Prostate gland (tissue), 2 donors: Measurements from ENCODE around the gene INPP5J.

Source experiments
- CTCF ChIP-seq, 4 experiments: fragments of 200-600 bp in 2 of 4; fragments of 450-650 bp in 2 of 4; sonication (generic) in 2 of 4; IDR thresholded peaks; 1 replicate in 3 of 4; 2 replicates in 1 of 4; pipeline ENCODE4 v1.5.1; 2016 to 2019; ENCODE audit warnings: antibody characterized with exemption in 4 of 4, mild to moderate bottlenecking in 2 of 4, moderate library complexity in 2 of 4
- POLR2AphosphoS5 ChIP-seq: sonication (generic); formaldehyde crosslinking; IDR thresholded peaks from one replicate; pipeline ENCODE4 v1.6.1; 2017; ENCODE audit warnings: antibody characterized with exemption

GRCh38 chr22:31118046-31118820 lies 4.5 kb upstream of the INPP5J start:
- TF ChIP-seq POLR2AphosphoS5 (no peak), CTCF (IDR thresholded peaks at IDR 0.05) (no peak)
